ENCODE measurements around the gene EYS.

Gene EYS

GRCh38 chr6:64591676-64592036 is 1115.4 kb downstream of the EYS start:
- H3K36me3 ChIP-seq (ENCODE audit: control insufficient read depth, insufficient read depth, low read length, severe bottlenecking): no peaks in the 10 kb centered on the region

GRCh38 chr6:64590965-64591675 is 1115.9 kb downstream of the EYS start:
- no peak overlapping the region for H3K4me3 ChIP-seq (ENCODE audit: low read length)
- peaks cover 7% of the 10 kb centered on the region for H3K9me3 ChIP-seq (ENCODE audit: control insufficient read depth, low read length)
- H3K4me1 ChIP-seq (ENCODE audit: control insufficient read depth, insufficient read depth, low read length): no peaks in the 10 kb centered on the region
- H3K9ac ChIP-seq (ENCODE audit: low read length): no peak overlapping the region
- no peaks in the 10 kb centered on the region for H3K27me3 ChIP-seq (replicated peaks; ENCODE audit: control insufficient read depth, insufficient read depth, low read length)
- DNase-seq (ENCODE audit: low read depth): no peak
- H3K36me3 ChIP-seq (ENCODE audit: control insufficient read depth, insufficient read depth, low read length, severe bottlenecking): no peaks in the 10 kb centered on the region

More at GRCh38 chr6:64591676-64592036, 1115.4 kb downstream of the EYS start:
- peaks cover 7% of the 10 kb centered on the region for H3K9me3 ChIP-seq (ENCODE audit: control insufficient read depth, low read length)
- H3K27me3 ChIP-seq (replicated peaks; ENCODE audit: control insufficient read depth, insufficient read depth, low read length): no peaks in the 10 kb centered on the region
- DNase-seq (ENCODE audit: low read depth): no peak
- H3K4me1 ChIP-seq (ENCODE audit: control insufficient read depth, insufficient read depth, low read length): no peaks in the 10 kb centered on the region
- H3K9ac ChIP-seq (ENCODE audit: low read length): no peak overlapping the region
- no peak overlapping the region for H3K4me3 ChIP-seq (ENCODE audit: low read length)

GRCh38 chr6:64589961-64590360 is 1117.1 kb downstream of the EYS start:
- H3K9ac ChIP-seq (ENCODE audit: low read length): no peak overlapping the region
- DNase-seq (ENCODE audit: low read depth): no peak

GRCh38 chr6:64580346-64580745 is 1126.7 kb downstream of the EYS start:
- Histone ChIP-seq H3K27me3 (replicated peaks; ENCODE audit: control insufficient read depth, insufficient read depth, low read length) (no peaks in the 10 kb centered on the region), H3K9ac (ENCODE audit: low read length) (no peak overlapping the region), H3K36me3 (ENCODE audit: control insufficient read depth, insufficient read depth, low read length, severe bottlenecking) (no peaks in the 10 kb centered on the region), H3K4me1 (ENCODE audit: control insufficient read depth, insufficient read depth, low read length) (no peaks in the 10 kb centered on the region), H3K9me3 (ENCODE audit: control insufficient read depth, low read length) (no peaks in the 10 kb centered on the region), H3K4me3 (ENCODE audit: low read length) (no peak overlapping the region)
- no peak for DNase-seq (ENCODE audit: low read depth)

More at GRCh38 chr6:64589961-64590360, 1117.1 kb downstream of the EYS start:
- no peaks in the 10 kb centered on the region for H3K36me3 ChIP-seq (ENCODE audit: control insufficient read depth, insufficient read depth, low read length, severe bottlenecking)
- H3K9me3 ChIP-seq (ENCODE audit: control insufficient read depth, low read length): no peaks in the 10 kb centered on the region
- no peaks in the 10 kb centered on the region for H3K27me3 ChIP-seq (replicated peaks; ENCODE audit: control insufficient read depth, insufficient read depth, low read length)
- no peaks in the 10 kb centered on the region for H3K4me1 ChIP-seq (ENCODE audit: control insufficient read depth, insufficient read depth, low read length)
- no peak overlapping the region for H3K4me3 ChIP-seq (ENCODE audit: low read length)

- Histone ChIP-seq H3K36me3 (ENCODE audit: control insufficient read depth, insufficient read depth, low read length, severe bottlenecking) (no peaks in the 10 kb centered on the region), H3K27me3 (replicated peaks; ENCODE audit: control insufficient read depth, insufficient read depth, low read length) (no peaks in the 10 kb centered on the region), H3K4me1 (ENCODE audit: control insufficient read depth, insufficient read depth, low read length) (no peaks in the 10 kb centered on the region), H3K9me3 (ENCODE audit: control insufficient read depth, low read length) (peaks cover 4% of the 10 kb centered on the region), H3K4me3 (ENCODE audit: low read length) (no peak overlapping the region), H3K9ac (ENCODE audit: low read length) (no peak overlapping the region)
- no peak for DNase-seq (ENCODE audit: low read depth)
Measured at GRCh38 chr6:64553249-64553786, 1153.7 kb downstream of the EYS start.

GRCh38 chr6:64547594-64548268 is 1159.3 kb downstream of the EYS start:
- DNase-seq (ENCODE audit: low read depth): no peak
- Histone ChIP-seq H3K9ac (ENCODE audit: low read length) (no peak overlapping the region), H3K36me3 (ENCODE audit: control insufficient read depth, insufficient read depth, low read length, severe bottlenecking) (no peaks in the 10 kb centered on the region), H3K4me1 (ENCODE audit: control insufficient read depth, insufficient read depth, low read length) (no peaks in the 10 kb centered on the region), H3K9me3 (ENCODE audit: control insufficient read depth, low read length) (peaks cover 2% of the 10 kb centered on the region), H3K4me3 (ENCODE audit: low read length) (no peak overlapping the region), H3K27me3 (replicated peaks; ENCODE audit: control insufficient read depth, insufficient read depth, low read length) (no peaks in the 10 kb centered on the region)

GRCh38 chr6:64539917-64540316 is 1167.1 kb downstream of the EYS start:
- H3K4me3 ChIP-seq (ENCODE audit: low read length): no peak overlapping the region
- H3K36me3 ChIP-seq (ENCODE audit: control insufficient read depth, insufficient read depth, low read length, severe bottlenecking): no peaks in the 10 kb centered on the region
- no peak overlapping the region for H3K9ac ChIP-seq (ENCODE audit: low read length)
- DNase-seq (ENCODE audit: low read depth): no peak
- H3K9me3 ChIP-seq (ENCODE audit: control insufficient read depth, low read length): peaks cover 2% of the 10 kb centered on the region
- H3K27me3 ChIP-seq (replicated peaks; ENCODE audit: control insufficient read depth, insufficient read depth, low read length): no peaks in the 10 kb centered on the region
- H3K4me1 ChIP-seq (ENCODE audit: control insufficient read depth, insufficient read depth, low read length): peaks cover 2% of the 10 kb centered on the region

- peaks cover 9% of the 10 kb centered on the region for H3K4me1 ChIP-seq (ENCODE audit: control insufficient read depth, insufficient read depth, low read length)
- H3K4me3 ChIP-seq (ENCODE audit: low read length): no peak overlapping the region
- no peak for DNase-seq (ENCODE audit: low read depth)
- no peaks in the 10 kb centered on the region for H3K36me3 ChIP-seq (ENCODE audit: control insufficient read depth, insufficient read depth, low read length, severe bottlenecking)
- no peak overlapping the region for H3K9ac ChIP-seq (ENCODE audit: low read length)
- H3K27me3 ChIP-seq (replicated peaks; ENCODE audit: control insufficient read depth, insufficient read depth, low read length): no peaks in the 10 kb centered on the region
- no peaks in the 10 kb centered on the region for H3K9me3 ChIP-seq (ENCODE audit: control insufficient read depth, low read length)
Measured at GRCh38 chr6:64538722-64539121, 1168.3 kb downstream of the EYS start.

- Histone ChIP-seq H3K36me3 (ENCODE audit: control insufficient read depth, insufficient read depth, low read length, severe bottlenecking) (no peaks in the 10 kb centered on the region), H3K27me3 (replicated peaks; ENCODE audit: control insufficient read depth, insufficient read depth, low read length) (no peaks in the 10 kb centered on the region), H3K4me1 (ENCODE audit: control insufficient read depth, insufficient read depth, low read length) (no peaks in the 10 kb centered on the region), H3K9me3 (ENCODE audit: control insufficient read depth, low read length) (peaks cover 4% of the 10 kb centered on the region), H3K9ac (ENCODE audit: low read length) (no peak overlapping the region), H3K4me3 (ENCODE audit: low read length) (no peak overlapping the region)
- DNase-seq (ENCODE audit: low read depth): no peak
Measured at GRCh38 chr6:64527899-64528298, 1179.1 kb downstream of the EYS start.

- peaks cover 17% of the 10 kb centered on the region for H3K4me1 ChIP-seq (ENCODE audit: control insufficient read depth, insufficient read depth, low read length)
- no peak overlapping the region for H3K4me3 ChIP-seq (ENCODE audit: low read length)
- H3K9me3 ChIP-seq (ENCODE audit: control insufficient read depth, low read length): peaks cover 4% of the 10 kb centered on the region
- no peak for DNase-seq (ENCODE audit: low read depth)
- no peaks in the 10 kb centered on the region for H3K27me3 ChIP-seq (replicated peaks; ENCODE audit: control insufficient read depth, insufficient read depth, low read length)
- H3K9ac ChIP-seq (ENCODE audit: low read length): no peak overlapping the region
- no peaks in the 10 kb centered on the region for H3K36me3 ChIP-seq (ENCODE audit: control insufficient read depth, insufficient read depth, low read length, severe bottlenecking)
Measured at GRCh38 chr6:64522859-64523258, 1184.2 kb downstream of the EYS start.

- DNase-seq (ENCODE audit: low read depth): peak; percentile 73
- H3K4me1 ChIP-seq (ENCODE audit: control insufficient read depth, insufficient read depth, low read length): peaks cover 22% of the 10 kb centered on the region
- peak overlapping the region; percentile 44 for H3K9ac ChIP-seq (ENCODE audit: low read length)
- no peaks in the 10 kb centered on the region for H3K36me3 ChIP-seq (ENCODE audit: control insufficient read depth, insufficient read depth, low read length, severe bottlenecking)
- no peaks in the 10 kb centered on the region for H3K27me3 ChIP-seq (replicated peaks; ENCODE audit: control insufficient read depth, insufficient read depth, low read length)
- no peaks in the 10 kb centered on the region for H3K9me3 ChIP-seq (ENCODE audit: control insufficient read depth, low read length)
- H3K4me3 ChIP-seq (ENCODE audit: low read length): peak overlapping the region; percentile 14
Measured at GRCh38 chr6:64520050-64520449, 1187.0 kb downstream of the EYS start.
